ENCODE data around the gene CIZ1. TPM values are rescaled to one million over a fixed set of nuclear protein-coding genes. Genes with fewer than 3 reads are reported as not detected.

Gene CIZ1
- total RNA-seq, 4 donors from 2014 or later, result 46.0 to 103 (median 59.9) TPM

DNA sequence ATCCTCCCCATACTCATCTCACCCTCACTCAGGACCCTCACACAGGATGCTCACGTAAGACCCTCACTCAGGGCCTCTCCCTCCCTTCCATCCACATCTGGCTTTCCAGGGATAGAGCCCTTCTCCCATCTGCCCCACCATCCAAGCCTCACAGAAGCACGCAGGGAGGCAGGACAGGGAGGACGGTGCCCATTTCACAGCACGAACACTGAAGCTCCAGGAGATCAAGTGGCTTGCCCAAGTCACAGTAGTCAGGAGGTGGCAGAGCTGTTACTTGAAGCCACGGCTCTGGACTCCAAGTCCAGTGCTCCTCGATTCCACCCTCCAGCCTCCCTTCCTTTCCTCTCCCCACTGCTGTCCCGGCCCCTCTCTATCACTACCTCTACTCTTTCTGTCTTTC is 33.5 kb upstream of the CIZ1 start:
- TF ChIP-seq, protein P1, sequence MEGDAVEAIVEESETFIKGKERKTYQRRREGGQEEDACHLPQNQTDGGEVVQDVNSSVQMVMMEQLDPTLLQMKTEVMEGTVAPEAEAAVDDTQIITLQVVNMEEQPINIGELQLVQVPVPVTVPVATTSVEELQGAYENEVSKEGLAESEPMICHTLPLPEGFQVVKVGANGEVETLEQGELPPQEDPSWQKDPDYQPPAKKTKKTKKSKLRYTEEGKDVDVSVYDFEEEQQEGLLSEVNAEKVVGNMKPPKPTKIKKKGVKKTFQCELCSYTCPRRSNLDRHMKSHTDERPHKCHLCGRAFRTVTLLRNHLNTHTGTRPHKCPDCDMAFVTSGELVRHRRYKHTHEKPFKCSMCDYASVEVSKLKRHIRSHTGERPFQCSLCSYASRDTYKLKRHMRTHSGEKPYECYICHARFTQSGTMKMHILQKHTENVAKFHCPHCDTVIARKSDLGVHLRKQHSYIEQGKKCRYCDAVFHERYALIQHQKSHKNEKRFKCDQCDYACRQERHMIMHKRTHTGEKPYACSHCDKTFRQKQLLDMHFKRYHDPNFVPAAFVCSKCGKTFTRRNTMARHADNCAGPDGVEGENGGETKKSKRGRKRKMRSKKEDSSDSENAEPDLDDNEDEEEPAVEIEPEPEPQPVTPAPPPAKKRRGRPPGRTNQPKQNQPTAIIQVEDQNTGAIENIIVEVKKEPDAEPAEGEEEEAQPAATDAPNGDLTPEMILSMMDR (IDR thresholded peaks at IDR 0.05; ENCODE audit: low read depth), result no peak

DNA sequence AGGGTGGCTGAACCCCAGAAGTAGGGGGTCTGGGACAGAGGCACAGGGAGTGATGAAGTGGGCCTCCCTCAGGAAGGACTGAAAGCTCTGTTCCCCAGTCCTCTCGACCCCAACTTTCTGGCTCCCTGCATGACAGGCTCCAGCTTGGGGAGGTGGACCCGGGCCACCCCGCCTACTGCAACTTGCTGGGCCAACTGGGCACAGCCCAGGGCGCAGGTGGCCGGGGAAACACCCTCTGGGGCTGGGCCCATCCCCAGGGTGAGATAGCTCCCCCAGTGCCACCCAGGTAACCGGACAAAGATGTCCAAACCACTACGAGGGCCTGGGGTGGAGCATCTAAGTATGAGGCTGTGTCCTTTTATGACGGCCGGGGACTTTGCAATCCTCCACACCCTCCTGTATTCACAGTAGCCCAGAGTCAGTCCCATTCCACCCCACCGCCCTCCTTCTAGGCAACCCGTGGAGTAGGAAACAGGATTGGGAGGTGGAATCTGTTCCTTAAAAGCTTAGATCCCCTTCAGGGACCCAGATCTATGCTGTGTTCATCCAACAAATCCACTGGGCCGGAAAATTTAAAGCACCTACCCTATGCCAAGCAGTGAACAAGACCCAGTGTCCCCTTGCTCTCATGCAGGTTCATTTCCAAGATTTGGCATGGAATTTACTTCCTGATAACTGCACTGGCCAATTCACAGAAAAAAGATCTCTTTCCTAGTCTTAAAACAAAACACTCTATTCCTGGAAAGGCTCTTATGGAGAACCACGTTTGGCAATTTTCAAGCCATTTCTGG is 31.7 kb upstream of the CIZ1 start:
- TF ChIP-seq, protein P1 (IDR thresholded peaks at IDR 0.05; ENCODE audit: low read depth), result no peak

DNA sequence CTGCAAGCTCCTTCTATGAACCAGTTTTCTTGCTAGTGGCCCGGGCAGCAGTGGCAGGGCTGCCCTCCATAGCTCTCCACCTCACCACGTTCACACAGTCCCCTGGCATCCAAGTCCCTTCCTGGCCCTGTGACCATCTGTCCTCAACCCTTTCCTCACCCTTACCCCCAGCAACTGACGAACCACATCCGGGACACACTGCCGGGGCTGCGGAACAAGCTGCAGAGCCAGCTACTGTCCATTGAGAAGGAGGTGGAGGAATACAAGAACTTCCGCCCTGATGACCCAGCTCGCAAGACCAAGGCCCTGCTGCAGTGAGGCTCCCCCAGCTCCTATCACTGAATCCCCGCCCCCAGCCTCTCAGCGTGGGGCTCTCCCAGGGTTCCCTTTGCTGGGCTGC is 30.7 kb upstream of the CIZ1 start:
- TF ChIP-seq, protein P1 (IDR thresholded peaks at IDR 0.05; ENCODE audit: low read depth), result no peak

DNA sequence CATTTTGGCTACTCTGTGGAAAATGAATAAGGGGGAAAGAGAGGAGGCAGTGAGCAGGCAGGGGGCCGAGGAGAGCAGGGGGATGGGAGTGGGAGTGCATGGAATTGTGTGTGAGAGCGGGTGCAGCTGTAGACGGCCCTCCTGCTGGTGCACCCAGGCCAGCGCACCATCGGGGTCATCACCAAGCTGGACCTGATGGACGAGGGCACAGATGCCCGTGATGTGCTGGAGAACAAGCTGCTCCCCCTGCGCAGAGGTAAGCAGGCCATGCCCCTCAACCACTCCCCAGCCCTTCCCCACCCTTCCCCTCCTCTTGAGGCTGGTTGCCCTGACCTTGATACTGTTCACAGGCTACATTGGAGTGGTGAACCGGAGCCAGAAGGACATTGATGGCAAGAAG is 28.5 kb upstream of the CIZ1 start:
- TF ChIP-seq, protein P1 (IDR thresholded peaks at IDR 0.05; ENCODE audit: low read depth), result no peak

DNA sequence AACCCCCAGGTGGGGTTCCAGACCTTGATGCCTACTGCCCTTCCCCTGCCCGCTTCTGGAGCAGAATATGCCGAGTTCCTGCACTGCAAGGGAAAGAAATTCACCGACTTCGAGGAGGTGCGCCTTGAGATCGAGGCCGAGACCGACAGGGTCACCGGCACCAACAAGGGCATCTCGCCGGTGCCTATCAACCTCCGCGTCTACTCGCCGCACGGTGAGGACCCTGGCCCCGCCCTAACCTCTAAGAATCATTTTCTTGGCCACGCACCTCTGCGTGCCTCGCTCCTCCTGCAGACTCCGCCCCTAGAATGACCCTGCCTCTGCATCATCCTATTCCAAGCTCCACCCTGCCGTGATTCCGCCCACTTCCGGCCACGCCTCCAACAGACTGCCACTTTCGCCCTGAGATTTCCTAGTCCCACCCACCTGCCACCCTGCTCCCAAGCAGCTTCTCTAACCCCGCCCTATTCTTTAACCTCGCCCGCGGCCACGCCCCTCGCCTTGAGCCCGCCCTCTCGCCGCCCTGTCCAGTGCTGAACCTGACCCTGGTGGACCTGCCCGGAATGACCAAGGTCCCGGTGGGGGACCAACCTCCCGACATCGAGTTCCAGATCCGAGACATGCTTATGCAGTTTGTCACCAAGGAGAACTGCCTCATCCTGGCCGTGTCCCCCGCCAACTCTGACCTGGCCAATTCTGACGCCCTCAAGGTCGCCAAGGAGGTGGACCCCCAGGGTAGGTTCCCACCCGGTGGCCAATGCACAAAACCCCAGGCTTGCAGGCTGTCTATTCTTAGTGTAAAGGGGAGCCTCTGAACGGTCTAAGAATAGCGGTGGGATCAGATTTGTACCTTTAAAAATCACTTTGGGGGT is 27.4 kb upstream of the CIZ1 start:
- TF ChIP-seq, protein P1 (IDR thresholded peaks at IDR 0.05; ENCODE audit: low read depth), result no peak

DNA sequence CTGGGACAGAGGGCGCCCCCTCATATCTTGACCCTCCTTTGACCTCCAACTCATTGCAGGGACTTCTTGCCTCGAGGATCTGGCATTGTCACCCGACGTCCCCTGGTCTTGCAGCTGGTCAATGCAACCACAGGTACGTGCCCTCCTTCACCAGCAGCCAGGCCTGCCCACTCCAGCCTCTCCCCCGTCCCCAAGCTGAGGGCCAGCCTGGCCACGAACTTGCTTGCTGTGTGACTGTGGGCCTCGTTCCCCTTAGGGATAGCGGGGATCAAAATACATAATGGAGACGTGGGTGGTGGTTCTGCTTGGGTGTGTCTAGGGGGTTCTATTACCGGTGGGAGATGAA is 26.8 kb upstream of the CIZ1 start:
- TF ChIP-seq, protein P1 (IDR thresholded peaks at IDR 0.05; ENCODE audit: low read depth), result no peak
